Activated CD8-positive, alpha-beta memory T cell treated with anti-CD3 and anti-CD28 coated beads, Interleukin-2, amount 10 ng/mL, durations not matched to agents 7 days and 5 days (primary cell): ENCODE data around the gene SNRPD2. TPM values are rescaled to one million over a fixed set of nuclear protein-coding genes. Genes with fewer than 3 reads are reported as not detected.

Source experiments
- ATAC-seq: fragments of 150-1000 bp; cut with Tn5 transposase; one replicate; pipeline ENCODE4 v1.10.0; 2021; ENCODE audit warnings: moderate library complexity
- CTCF ChIA-PET: fragments of 350-600 bp; sonication (Branson Sonifier 250); formaldehyde crosslinking; loops from one replicate; lab custom pipeline; 2021; ENCODE audit warnings: antibody characterized with exemption; lab: Charles Lee
- DNase-seq: peaks from one replicate; pipeline ENCODE4 v3.0.0-alpha.2; 2020
- H3K27ac Mint-ChIP-seq: one replicate; pipeline ENCODE4 v1.8.0; 2021; ENCODE audit warnings: mild to moderate bottlenecking, mixed read lengths
- H3K27me3 Mint-ChIP-seq: one replicate; pipeline ENCODE4 v1.8.0; 2021; ENCODE audit warnings: mixed read lengths
- H3K36me3 Mint-ChIP-seq: one replicate; pipeline ENCODE4 v1.8.0; 2021; ENCODE audit warnings: mild to moderate bottlenecking, mixed read lengths
- H3K4me1 Mint-ChIP-seq: one replicate; pipeline ENCODE4 v1.8.0; 2021; ENCODE audit warnings: mixed read lengths
- H3K4me3 Mint-ChIP-seq: one replicate; pipeline ENCODE4 v1.8.0; 2021; ENCODE audit warnings: mild to moderate bottlenecking, moderate library complexity, mixed read lengths
- H3K9me3 Mint-ChIP-seq: one replicate; pipeline ENCODE4 v1.8.0; 2022; ENCODE audit warnings: low read depth, mixed read lengths
- total RNA-seq, 2 experiments: library from RNA; stranded (reverse); gene quantifications; one replicate each; pipeline ENCODE4 v1.2.3, GENCODE V29; 2021

SNRPD2 gene
- total RNA-seq, 2 experiments from 2014 or later = 602 to 634 TPM

DNA sequence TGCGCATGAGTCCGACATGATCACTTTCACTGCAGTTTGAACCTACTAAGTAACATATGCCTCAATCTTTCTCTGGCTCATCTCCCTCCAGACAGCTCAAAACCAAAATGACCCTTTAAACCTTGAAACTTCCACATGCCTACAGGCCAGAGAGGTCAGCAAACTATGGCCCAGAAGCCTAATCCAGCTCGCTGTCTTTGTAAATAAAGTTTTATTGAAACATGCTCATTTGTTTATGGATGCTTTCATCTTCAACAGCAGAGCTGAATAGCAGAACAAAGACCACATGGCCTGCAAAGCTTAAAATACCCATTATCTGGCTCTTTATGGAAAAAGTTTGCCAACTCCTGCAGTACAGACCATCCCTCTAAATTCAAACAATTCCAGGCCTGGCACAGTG is 23.4 kb upstream of the SNRPD2 start:
- H3K9me3 Mint-ChIP-seq = no peaks in the 10 kb centered on the region
- peaks cover 18% of the 10 kb centered on the region for H3K36me3 Mint-ChIP-seq
- DNase-seq = no peak
- peaks cover 37% of the 10 kb centered on the region for H3K4me1 Mint-ChIP-seq
- no peak overlapping the region for H3K27ac Mint-ChIP-seq
- no peak for ATAC-seq
- H3K27me3 Mint-ChIP-seq = no peaks in the 10 kb centered on the region
- CTCF ChIA-PET = interaction anchor here (0.7 to 4.4 kb wide), 3 partner anchors 16 to 102 kb away, joined by 4 to 55 read pairs (median 4); partner anchors contain the start of genes FBXO46, QPCTL and SNRPD2
- H3K4me3 Mint-ChIP-seq = no peak overlapping the region

DNA sequence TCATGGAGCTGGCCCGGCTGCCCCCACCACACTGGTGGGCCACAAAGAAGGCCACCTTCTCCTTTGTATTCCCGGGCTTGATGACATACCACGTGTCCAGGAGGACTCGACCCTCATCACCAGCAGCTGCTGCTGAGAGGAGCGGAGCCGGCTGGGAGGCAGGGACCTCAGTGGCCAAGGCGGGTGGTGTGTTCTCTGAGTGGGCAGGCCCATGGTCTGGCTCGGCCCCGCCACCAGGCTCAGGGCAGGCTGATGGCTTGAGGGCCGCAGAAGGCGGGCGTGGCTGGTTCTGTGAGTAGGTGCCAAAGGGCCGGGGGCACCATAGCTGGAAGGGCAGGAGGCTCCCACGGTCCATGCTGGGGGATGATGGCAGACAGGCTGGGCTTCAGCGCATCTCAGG is 21.4 kb upstream of the SNRPD2 start:
- Mint-ChIP-seq H3K4me1 (peaks cover 28% of the 10 kb centered on the region), H3K4me3 (no peak overlapping the region), H3K27me3 (no peaks in the 10 kb centered on the region), H3K9me3 (no peaks in the 10 kb centered on the region), H3K36me3 (peaks cover 11% of the 10 kb centered on the region), H3K27ac (no peak overlapping the region)
- CTCF ChIA-PET = interaction anchor here (1.7 to 2.0 kb wide), 2 partner anchors 19 to 21 kb away, joined by 6 to 7 read pairs; partner anchors contain the start of gene QPCTL
- DNase-seq (no peak), ATAC-seq (no peak)

DNA sequence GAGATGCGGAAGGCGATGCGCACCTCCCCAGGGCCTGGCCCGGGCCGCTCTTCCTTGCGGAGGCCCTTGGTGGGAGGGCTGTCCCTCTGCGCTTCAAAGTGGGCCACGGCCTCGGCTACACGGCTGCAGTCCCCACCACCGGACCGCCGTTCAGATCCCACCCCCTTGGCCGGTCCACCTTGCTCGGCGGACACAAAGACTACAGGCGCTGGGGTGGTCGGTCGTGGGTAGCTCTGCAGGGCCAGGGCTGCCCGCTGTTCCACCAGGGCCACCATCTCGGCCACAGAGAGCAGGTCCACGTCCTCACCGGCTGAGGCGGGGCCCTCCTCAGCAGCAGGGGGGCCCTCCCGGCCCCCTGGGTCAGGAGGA is 20.9 kb upstream of the SNRPD2 start:
- no peak for ATAC-seq
- Mint-ChIP-seq H3K27ac (no peak overlapping the region), H3K27me3 (no peaks in the 10 kb centered on the region), H3K36me3 (peaks cover 11% of the 10 kb centered on the region), H3K9me3 (no peaks in the 10 kb centered on the region), H3K4me3 (no peak overlapping the region), H3K4me1 (peaks cover 24% of the 10 kb centered on the region)
- DNase-seq = no peak
- CTCF ChIA-PET = interaction anchor here (2.0 kb wide), 1 partner anchor 19 kb away, joined by 7 read pairs; no protein-coding TSS in a partner anchor

GRCh38 chr19:45711851-45712698 is 20.3 kb upstream of the SNRPD2 start:
- Mint-ChIP-seq H3K9me3 (no peaks in the 10 kb centered on the region), H3K4me3 (no peak overlapping the region), H3K27me3 (no peaks in the 10 kb centered on the region), H3K36me3 (peaks cover 11% of the 10 kb centered on the region), H3K27ac (no peak overlapping the region), H3K4me1 (peaks cover 21% of the 10 kb centered on the region)
- CTCF ChIA-PET = no interaction called here
- ATAC-seq (no peak), DNase-seq (no peak)

GRCh38 chr19:45710356-45711130 is 18.8 kb upstream of the SNRPD2 start:
- DNase-seq (no peak), ATAC-seq (no peak)
- no peak overlapping the region for H3K4me3 Mint-ChIP-seq
- no peaks in the 10 kb centered on the region for H3K9me3 Mint-ChIP-seq
- H3K27ac Mint-ChIP-seq = peak overlapping the region; percentile 8
- peaks cover 11% of the 10 kb centered on the region for H3K36me3 Mint-ChIP-seq
- H3K4me1 Mint-ChIP-seq = peaks cover 10% of the 10 kb centered on the region
- no peaks in the 10 kb centered on the region for H3K27me3 Mint-ChIP-seq
- CTCF ChIA-PET = interaction anchor here (6.0 kb wide), 1 partner anchor 18 kb away, joined by 33 read pairs; the partner anchor contains the start of genes QPCTL and SNRPD2

DNA sequence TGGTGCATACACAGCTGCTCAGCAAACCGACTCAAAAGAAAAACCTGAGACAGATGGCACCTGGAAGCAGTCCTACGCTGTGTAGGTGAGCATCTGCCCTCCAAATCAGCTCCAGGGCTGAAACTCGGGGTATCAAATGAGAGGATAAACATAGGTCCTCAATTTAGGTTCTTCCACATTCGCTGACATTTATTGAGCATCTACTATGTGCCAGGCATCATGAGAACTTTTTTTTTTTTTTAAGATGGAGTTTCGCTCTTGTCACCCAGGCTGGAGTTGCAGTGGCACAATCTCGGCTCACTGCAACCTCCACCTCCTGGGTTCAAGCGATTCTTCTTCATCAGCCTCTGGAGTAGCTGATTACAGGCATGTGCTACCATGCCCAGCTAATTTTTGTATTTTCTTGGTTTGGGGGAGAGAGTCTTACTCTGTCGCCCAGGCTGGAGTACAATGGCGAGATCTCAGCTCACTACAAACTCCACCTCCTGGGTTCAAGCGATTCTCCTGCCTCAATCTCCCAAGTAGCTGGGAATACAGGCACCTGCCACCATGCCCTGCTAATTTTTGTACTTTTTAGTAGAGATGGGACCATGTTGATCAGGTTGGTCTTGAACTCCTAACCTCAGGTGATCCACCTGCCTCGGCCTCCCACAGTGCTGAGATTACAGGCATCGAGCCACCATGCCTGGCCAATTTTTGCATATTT is 14.1 kb upstream of the SNRPD2 start:
- Mint-ChIP-seq H3K9me3 (no peaks in the 10 kb centered on the region), H3K36me3 (peaks cover 18% of the 10 kb centered on the region), H3K4me1 (peaks cover 4% of the 10 kb centered on the region), H3K4me3 (no peak overlapping the region), H3K27me3 (no peaks in the 10 kb centered on the region), H3K27ac (no peak overlapping the region)
- DNase-seq (no peak), ATAC-seq (no peak)
- CTCF ChIA-PET = interaction anchor here (6.0 kb wide), 1 partner anchor 13 kb away, joined by 33 read pairs; the partner anchor contains the start of genes QPCTL and SNRPD2

DNA sequence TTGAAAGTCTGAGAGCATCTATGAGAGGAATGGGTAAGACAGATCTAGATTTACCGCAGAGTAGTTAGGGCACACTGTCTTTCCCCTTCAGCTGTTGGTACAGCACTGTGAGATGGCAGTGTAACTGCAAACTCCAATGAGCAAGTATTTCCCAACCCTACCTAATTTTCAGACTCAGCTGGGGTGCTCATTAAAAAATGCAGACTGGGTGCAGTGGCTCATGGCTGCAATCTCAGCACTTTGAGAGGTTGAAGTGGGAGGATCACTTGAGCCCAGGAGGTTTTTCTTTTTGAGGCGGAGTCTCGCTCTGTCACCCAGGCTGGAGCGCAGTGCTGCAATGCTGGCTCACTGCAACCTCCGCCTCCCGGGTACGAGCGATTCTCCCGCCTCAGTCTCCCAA is 13.4 kb upstream of the SNRPD2 start:
- CTCF ChIA-PET = interaction anchor here (4.0 to 6.0 kb wide), 2 partner anchors 12 kb away, joined by 21 to 33 read pairs; partner anchors contain the start of genes QPCTL and SNRPD2

GRCh38 chr19:45701676-45702075 is 9.9 kb upstream of the SNRPD2 start:
- Mint-ChIP-seq H3K36me3 (peaks cover 17% of the 10 kb centered on the region), H3K27ac (no peak overlapping the region), H3K27me3 (no peaks in the 10 kb centered on the region), H3K4me1 (peaks cover 2% of the 10 kb centered on the region), H3K9me3 (no peaks in the 10 kb centered on the region), H3K4me3 (no peak overlapping the region)
- DNase-seq = no peak
- no peak for ATAC-seq
- CTCF ChIA-PET = interaction anchor here (0.7 to 4.0 kb wide), 2 partner anchors 9 to 68 kb away, joined by 3 to 21 read pairs; partner anchors contain the start of genes QPCTL, SIX5 and SNRPD2

More for the DNA sequence above, 13.4 kb upstream of the SNRPD2 start:
- peaks cover 18% of the 10 kb centered on the region for H3K36me3 Mint-ChIP-seq
- no peaks in the 10 kb centered on the region for H3K27me3 Mint-ChIP-seq
- no peaks in the 10 kb centered on the region for H3K9me3 Mint-ChIP-seq
- no peak overlapping the region for H3K4me3 Mint-ChIP-seq
- H3K27ac Mint-ChIP-seq = no peak overlapping the region
- DNase-seq (no peak), ATAC-seq (no peak)
- peaks cover 4% of the 10 kb centered on the region for H3K4me1 Mint-ChIP-seq

DNA sequence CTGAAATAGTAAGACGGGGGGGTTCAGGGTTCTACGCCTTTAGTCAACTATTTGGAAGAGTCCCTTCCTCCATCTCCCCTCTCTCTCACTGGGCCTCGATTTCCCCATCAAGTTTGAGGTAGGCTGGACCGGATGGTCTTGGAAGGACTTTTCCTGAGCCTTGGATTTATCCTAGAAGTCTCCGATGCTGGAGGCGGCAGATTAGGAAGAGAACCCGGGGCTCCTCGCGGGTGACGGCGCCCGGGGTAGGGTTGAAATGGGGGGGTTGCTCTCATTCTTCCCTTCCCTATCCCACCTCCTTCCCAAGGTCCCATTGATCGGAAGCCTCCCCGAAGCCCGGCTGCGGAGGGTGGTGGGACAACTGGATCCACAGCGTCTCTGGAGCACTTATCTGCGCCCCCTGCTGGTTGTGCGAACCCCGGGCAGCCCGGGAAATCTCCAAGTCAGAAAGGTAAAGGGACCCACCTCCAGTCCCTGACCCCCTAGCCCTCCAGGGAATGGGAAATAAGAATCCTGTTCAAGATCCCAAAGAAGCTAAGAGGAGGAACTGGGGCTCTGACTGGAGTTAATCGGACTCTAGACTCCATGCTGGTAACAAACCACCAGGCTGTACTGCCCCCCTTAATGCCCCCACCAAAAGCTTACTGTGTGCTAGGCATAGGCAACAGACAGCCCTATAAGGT is 1.5 kb upstream of the SNRPD2 start:
- Mint-ChIP-seq H3K9me3 (no peaks in the 10 kb centered on the region), H3K27ac (peak overlapping the region; percentile 97), H3K4me3 (peak overlapping the region; percentile 98), H3K4me1 (peaks cover 23% of the 10 kb centered on the region), H3K27me3 (no peaks in the 10 kb centered on the region), H3K36me3 (peaks cover 28% of the 10 kb centered on the region)
- CTCF ChIA-PET = interaction anchor here (0.6 to 5.3 kb wide), 38 partner anchors 8 to 968 kb away, joined by 3 to 78 read pairs (median 5); partner anchors contain the start of genes EML2, FBXO46, FOSB and MYPOP
- ATAC-seq (no peak), DNase-seq (peak; percentile 87)

DNA sequence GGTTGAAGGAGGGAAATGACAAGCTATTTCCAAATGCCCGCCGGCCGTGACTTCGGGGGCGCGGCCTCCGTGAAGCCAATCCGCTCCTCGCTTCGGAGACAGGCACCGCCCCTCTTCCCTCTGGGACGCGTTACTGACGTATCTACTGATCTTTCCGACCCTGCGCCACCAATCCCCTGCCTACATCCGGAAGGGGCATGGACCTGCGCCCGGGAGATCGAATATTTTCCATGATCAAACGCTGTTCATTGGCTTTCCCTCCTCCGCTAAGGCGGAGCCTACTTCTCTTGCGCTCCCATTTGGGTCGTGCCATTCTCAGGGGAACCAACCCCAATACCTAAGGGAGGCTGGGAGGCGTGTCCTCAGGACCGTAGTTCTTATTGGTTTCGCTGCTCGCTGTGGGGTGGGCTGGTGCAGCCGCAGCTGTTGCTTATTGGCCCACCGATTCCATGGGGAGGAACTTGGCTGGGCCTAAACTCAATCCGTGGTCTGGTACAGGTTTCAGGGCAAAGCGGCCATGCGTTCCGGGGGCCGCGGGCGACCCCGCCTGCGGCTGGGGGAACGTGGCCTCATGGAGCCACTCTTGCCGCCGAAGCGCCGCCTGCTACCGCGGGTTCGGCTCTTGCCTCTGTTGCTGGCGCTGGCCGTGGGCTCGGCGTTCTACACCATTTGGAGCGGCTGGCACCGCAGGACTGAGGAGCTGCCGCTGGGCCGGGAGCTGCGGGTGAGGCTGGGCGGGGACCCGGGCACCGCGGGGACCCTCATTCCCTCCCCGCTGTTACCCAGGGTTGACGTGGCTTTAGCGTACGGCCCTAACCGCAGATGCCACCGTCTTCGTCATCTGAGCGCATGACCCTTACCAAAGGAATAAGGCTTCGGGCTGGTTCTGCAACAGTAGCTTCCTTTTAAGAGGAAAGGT is 693 bp upstream of the SNRPD2 start, which contains the start of gene QPCTL:
QPCTL (plus strand) TSS at position 480 of the 919 bp plus-strand sequence; CDS start at position 518, 38 bp downstream.
- DNase-seq = peak; percentile 99
- Mint-ChIP-seq H3K27ac (peak within 1 kb of the TSS; percentile 97), H3K4me1 (peaks cover 23% of the 10 kb centered on the region), H3K36me3 (peaks cover 29% of the 10 kb centered on the region), H3K4me3 (peak within 1 kb of the TSS; percentile 98), H3K27me3 (no peaks in the 10 kb centered on the region), H3K9me3 (no peaks in the 10 kb centered on the region)
- ATAC-seq = peak; percentile 92
- CTCF ChIA-PET = interaction anchor here (0.6 to 5.3 kb wide), 39 partner anchors 8 to 967 kb away, joined by 3 to 78 read pairs (median 4); partner anchors contain the start of genes EML2, FBXO46, FOSB and MYPOP

- Mint-ChIP-seq H3K9me3 (no peaks in the 10 kb centered on the region), H3K4me1 (peaks cover 18% of the 10 kb centered on the region), H3K36me3 (peaks cover 40% of the 10 kb centered on the region), H3K4me3 (no peak overlapping the region), H3K27me3 (no peaks in the 10 kb centered on the region), H3K27ac (no peak overlapping the region)
- CTCF ChIA-PET = interaction anchor here (1.7 kb wide), 1 partner anchor 112 kb away, joined by 4 read pairs; no protein-coding TSS in a partner anchor
- ATAC-seq (no peak), DNase-seq (no peak)
Measured at GRCh38 chr19:45687599-45687998, 4.2 kb downstream of the SNRPD2 start.
